Activated gamma-delta T cell treated with anti-CD3 and anti-CD28 coated beads, Interleukin-2, amount 50 U/mL, for 16 hours (primary cell): ENCODE measurements around the gene ENGASE.

ENCODE experiments used
- DNase-seq: peaks from one replicate; pipeline ENCODE4 v3.0.0-alpha.2; 2020; ENCODE audit warnings: low read depth

ENGASE gene

DNA sequence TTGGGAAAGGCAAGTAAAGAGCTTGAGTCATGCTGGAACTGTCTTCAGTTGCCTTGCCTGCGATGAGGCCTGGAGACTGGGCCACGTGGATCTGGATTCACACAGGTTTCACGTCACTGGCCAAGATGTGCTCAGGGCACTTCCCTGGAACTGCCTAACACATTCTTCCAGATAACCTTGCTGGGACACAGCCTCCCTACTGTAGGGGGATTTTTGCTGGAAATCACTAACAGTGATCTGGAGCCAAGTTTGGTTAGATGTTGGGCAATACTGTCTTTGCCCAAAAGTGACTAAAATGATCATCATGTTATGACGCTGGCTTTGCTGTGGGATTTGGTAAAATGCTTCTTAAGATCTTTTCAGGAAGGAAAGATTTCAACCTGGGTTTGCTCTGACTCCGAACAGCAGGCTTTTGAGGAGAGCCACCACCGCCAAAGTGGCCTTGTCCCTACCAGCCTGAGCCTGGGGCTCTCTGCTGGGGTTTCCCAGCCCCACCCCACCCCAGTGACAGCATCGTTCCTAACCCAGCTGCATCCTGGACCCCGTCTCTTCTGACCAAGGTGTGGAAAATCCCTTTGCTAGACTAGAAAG is 36.0 kb upstream of the ENGASE start:
- no peak for DNase-seq

DNA sequence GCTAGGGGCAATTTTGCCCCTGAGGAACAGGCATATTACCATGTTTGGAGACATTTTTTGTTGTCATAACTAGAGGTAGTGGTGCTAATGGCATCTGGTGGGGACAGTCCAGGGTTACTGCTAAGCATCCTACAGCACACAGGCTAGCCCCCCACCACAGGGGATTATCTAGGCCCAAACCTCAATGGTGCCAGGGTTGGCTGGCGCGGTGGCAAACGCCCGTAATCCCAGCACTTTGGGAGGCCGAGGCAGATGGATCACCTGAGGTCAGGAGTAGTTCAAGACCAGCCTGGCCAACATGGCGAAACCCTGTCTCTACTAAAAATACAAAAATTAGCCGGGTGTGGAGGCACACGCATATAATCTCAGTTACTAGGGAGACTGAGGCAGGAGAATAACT is 35.5 kb upstream of the ENGASE start:
- DNase-seq: no peak

DNA sequence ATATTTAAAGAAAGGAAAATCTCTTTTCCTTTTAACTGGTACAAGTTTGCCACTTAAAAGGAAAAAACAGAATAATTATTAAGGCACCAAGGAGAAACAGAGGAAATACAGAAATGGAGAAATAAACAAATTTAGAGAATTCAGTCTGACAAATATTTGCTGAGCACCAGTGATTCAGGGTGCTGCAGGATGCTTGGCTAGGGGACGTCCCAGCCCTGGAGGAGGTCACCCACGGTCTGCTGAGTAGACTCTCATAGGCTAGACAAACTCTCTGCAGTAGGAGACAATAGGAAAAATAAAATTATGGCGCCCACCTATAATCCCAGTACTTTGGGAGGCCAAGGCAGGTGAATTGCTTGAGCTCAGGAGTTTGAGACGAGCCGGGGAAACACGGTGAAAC is 34.7 kb upstream of the ENGASE start:
- DNase-seq: no peak

DNA sequence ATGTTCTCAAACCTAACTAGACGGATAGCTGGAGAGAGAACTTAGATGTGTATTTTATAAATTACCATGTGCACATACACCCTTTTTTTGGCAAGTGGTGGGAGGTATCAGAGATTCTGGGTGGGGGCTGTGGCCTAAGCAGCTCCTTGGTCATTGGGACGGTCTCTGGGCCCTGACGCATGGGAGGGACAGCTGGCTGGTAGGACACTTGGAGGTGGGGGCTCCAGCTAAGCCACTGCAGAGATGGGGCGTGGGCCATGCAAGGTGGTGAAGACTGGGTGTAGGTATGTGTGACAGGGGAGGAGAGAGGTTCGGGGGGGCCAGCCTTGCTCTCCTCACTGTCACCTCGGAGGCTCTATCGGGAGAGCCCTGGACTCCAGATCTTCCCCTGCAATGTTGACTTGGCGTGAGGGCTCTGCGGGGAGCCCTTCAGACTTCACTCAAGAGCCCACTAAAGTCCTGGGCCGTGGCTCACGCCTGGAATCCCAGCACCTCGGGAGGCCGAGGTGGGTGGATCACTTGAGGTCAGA is 33.5 kb upstream of the ENGASE start:
- no peak for DNase-seq

DNA sequence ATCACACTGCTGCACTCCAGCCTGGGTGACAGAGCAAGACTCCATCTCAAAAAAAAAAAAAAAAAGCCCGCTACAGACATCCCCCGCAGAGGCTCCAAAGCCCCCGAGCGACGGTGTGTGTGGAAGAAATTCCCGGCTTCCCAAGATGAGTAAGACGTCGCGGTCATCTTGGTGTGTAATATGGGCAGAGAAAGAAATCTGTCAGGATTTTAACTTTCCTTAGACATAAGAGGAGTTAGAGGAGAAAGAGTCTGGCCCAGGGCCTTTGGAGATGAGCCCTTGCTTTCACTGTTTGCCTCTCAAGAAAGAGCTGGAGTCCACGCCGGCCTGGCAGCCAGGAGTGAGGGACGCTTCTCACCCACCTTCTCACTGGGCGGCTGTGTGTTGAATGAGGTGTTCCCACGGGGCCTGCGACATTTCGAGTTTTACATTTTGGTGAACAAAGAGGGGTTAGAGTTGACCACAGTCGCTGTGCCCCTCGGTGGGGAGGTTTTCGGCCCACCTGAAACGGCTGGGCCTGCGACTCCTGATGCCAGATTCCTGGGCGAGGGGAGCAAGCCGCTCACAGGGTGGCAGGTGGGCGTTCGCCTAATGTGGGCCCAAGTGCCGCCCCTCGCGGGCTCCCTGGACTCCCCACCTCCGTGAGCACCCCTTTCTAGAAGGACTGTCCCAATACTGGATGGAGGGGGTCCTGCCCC is 32.8 kb upstream of the ENGASE start:
- DNase-seq: no peak

DNA sequence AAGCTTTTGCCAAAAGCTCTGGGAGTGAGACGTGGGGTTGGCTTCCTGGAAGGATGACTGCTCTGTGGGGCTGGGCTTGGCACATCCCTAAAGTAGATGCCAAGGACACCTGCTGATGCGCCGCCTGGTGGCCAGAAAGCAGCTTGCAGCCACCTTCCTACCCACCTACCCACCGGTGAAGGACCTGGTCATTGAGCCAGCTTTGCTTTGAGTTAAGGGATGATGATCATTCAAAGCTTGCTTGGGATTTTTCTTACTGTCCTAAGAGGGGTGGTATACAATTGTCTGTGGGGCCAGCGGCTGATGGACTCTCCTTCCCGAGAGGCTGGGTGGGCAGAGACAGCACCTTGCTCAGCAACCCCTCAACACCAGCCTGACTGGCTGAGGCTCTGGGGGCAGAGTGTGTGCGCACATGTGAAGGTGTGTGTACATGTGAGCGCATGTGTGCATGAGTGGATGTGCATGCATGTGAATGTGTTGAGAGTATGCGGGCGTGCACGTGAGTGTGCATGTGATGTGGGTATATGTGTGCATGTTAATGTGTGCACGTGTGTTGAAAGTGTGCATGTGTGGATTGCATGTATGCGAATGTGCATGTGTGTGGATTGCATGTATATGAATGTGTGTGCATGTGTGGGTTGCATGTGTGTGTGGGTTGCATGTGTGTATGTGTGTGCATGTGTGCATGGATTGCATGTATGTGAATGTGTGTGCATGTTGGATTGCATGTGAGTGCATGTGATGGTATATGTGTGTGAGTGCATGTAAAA is 32.0 kb upstream of the ENGASE start:
- peak; percentile 40 for DNase-seq

DNA sequence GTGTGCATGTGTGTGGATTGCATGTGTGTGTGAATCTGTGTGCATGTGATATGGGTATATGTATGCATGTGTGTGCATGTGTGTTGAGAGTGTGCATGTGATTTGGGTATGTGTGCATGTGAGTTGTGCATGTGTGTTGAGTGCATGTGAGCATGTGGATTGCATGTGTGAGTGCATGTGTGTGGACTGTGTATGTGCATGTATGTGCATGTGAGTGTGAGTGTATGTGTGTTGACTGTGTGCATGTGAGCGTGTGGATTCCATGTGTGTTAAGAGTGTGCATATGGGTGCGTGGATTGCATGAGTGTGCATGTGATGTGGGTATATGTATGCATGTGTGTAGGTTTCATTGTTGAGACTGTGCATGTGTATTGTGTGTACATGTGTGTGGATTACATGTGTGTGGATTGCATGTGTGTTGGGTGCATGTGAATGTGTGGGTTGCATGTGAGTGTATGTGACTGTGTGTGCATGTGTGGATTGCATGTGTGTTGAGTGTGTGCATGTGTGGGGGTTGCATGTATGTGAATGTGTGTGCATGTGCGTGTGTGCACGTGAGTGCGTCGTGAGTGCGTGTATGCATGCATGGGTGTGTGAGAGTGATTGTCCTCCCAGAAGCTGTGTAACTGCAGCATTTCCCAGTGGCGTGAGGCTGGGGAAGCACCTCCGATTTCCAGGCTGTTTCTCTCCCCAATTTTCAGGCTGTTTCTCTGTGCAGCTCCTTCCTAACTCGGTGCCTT is 31.3 kb upstream of the ENGASE start:
- DNase-seq: no peak

DNA sequence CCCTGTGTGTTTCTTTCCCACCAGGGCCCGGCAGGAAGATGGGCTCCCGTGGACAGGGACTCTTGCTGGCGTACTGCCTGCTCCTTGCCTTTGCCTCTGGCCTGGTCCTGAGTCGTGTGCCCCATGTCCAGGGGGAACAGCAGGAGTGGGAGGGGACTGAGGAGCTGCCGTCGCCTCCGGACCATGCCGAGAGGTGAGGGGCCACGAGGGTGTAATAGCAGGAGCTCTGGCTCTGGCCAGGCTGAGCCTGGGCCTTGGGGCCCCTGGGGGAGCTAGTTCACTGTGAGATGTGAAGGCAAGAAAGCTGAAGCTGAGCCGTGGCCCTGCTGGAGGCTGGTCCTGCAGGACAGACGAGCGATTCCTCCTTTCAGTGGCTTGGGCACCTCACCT is 30.7 kb upstream of the ENGASE start:
- DNase-seq: no peak

DNA sequence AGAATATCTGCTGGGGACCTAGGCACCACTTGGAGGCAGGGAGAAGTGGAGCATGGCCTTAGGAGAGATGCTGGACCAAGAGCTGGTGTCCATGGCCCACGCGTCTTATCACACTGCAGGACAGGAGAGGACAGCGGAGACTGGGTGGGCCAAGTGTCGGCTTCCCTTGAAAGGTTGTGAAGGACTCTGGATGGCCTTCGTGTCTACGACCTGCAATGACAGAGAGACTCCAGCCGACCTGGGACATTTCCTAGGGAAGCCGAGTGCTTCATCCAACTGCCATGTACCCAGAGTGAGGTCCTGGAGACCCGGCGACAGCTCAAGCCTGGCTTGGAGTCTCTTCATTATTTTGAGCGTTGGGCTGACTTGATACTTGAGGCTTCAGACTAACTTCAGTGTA is 30.2 kb upstream of the ENGASE start:
- no peak for DNase-seq

DNA sequence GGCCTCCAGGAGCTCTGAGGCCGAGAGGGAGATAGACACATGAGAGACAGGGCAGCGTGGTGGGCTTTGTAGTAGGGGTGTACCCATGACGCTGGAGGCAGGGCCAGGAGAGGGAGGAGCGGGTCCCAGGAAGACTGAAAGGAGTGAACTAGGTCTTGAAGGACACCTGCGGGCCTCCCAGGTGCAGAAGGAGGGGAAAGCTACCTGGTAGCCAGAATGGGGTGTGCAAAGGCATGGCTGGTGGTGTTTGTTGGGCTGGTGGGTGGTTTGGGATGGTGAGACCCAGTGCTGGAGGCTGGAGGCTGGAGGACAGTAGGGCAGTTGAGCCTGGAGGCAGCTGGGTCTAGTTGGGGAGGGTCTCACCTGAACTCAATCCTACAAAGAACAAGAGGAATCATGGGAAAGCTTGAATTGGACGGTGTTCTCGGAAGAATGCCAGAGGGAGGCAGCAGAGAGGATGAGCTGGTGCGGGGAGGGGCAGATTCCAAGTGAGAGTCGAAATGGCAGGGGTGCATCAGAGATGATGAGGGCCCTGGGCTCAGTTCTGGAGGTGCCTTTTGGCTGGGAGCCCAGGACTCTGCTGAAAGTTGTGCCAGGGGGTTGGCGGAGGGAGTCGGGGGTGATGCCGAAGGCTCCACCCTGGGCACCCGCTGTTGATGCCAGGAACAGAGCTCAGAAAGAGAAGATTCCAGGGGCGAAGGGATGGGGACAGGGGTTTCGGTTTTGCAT is 29.5 kb upstream of the ENGASE start:
- no peak for DNase-seq

DNA sequence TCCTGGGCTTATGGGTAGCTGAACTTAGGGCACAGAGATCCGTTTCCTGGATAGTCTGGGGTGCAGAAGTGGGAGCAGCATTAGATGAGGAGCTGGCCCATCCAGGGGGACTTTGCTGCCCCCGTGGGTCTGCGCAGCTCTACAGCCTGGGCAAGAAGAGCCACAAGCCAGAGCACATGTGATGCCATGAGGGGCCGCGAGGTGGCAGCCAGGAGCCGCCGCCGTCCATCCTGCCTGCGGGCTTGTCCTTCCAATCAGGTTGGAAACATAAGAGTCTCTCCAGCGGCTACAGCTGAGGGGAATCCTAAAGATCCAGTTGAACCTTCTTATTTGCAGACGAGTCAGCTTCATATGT is 28.8 kb upstream of the ENGASE start:
- DNase-seq: peak; percentile 48

DNA sequence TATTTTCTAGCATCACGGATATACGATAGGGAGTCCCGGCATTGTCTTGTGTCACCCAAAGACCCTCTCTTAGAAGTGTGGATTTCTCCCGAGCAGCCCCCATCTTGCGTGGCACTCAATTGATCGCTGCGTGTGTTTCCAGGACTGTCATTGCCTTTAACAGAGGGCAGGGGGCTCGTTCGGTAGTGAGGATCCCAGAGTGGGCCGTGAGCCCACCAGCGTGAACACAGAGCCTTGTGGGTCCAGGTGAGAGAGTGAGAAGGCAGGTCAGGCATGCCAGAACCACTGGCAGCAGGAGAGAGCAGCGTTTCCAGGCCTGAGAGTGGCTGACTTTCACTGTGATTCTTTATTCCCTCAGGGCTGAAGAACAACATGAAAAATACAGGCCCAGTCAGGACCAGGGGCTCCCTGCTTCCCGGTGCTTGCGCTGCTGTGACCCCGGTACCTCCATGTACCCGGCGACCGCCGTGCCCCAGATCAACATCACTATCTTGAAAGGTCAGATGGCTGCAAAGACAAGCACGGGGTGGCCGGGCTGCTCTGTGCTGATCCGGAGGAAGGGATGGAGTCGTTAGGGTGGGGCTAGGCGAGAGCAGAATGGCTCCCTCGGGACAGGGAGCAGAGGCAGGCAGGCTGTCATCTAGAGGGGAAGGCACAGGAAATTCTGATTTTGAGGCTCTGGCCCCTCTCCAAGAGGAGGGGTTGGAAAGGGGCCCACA is 28.3 kb upstream of the ENGASE start:
- DNase-seq: no peak

DNA sequence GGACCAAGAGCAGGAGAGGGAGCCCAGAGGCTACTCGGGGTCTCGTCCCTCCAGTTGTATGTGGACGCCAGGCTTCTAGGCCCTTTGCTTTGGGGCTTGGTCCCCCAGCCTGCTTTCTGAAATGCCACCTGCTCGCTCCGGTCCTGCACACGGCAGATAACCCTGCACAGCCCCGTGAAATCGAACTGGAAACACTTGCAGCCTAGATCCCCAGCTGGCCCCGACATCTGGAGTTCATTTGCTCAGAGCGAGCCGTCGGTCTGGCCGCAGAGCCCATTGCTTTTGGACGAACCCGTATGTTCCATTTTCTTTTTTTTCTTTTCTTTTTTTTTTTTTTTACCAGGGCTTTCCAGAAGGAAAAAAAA is 27.7 kb upstream of the ENGASE start:
- no peak for DNase-seq

DNA sequence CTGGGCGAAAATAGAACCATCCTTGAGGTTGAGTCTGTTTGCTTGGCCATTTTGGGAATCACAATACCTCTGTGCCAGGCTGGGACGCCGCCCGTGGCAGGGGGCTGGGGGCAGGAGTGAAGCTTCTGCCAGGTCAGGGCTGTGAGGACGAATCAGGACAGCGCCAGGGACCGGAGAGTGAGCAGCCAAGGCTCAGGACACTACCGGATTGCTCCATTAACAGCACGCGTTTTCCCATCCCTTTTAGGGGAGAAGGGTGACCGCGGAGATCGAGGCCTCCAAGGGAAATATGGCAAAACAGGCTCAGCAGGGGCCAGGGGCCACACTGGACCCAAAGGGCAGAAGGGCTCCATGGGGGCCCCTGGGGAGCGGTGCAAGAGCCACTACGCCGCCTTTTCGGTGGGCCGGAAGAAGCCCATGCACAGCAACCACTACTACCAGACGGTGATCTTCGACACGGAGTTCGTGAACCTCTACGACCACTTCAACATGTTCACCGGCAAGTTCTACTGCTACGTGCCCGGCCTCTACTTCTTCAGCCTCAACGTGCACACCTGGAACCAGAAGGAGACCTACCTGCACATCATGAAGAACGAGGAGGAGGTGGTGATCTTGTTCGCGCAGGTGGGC is 27.2 kb upstream of the ENGASE start:
- DNase-seq: no peak

DNA sequence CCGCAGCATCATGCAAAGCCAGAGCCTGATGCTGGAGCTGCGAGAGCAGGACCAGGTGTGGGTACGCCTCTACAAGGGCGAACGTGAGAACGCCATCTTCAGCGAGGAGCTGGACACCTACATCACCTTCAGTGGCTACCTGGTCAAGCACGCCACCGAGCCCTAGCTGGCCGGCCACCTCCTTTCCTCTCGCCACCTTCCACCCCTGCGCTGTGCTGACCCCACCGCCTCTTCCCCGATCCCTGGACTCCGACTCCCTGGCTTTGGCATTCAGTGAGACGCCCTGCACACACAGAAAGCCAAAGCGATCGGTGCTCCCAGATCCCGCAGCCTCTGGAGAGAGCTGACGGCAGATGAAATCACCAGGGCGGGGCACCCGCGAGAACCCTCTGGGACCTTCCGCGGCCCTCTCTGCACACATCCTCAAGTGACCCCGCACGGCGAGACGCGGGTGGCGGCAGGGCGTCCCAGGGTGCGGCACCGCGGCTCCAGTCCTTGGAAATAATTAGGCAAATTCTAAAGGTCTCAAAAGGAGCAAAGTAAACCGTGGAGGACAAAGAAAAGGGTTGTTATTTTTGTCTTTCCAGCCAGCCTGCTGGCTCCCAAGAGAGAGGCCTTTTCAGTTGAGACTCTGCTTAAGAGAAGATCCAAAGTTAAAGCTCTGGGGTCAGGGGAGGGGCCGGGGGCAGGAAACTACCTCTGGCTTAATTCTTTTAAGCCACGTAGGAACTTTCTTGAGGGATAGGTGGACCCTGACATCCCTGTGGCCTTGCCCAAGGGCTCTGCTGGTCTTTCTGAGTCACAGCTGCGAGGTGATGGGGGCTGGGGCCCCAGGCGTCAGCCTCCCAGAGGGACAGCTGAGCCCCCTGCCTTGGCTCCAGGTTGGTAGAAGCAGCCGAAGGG is 26.4 kb upstream of the ENGASE start:
- DNase-seq: no peak

DNA sequence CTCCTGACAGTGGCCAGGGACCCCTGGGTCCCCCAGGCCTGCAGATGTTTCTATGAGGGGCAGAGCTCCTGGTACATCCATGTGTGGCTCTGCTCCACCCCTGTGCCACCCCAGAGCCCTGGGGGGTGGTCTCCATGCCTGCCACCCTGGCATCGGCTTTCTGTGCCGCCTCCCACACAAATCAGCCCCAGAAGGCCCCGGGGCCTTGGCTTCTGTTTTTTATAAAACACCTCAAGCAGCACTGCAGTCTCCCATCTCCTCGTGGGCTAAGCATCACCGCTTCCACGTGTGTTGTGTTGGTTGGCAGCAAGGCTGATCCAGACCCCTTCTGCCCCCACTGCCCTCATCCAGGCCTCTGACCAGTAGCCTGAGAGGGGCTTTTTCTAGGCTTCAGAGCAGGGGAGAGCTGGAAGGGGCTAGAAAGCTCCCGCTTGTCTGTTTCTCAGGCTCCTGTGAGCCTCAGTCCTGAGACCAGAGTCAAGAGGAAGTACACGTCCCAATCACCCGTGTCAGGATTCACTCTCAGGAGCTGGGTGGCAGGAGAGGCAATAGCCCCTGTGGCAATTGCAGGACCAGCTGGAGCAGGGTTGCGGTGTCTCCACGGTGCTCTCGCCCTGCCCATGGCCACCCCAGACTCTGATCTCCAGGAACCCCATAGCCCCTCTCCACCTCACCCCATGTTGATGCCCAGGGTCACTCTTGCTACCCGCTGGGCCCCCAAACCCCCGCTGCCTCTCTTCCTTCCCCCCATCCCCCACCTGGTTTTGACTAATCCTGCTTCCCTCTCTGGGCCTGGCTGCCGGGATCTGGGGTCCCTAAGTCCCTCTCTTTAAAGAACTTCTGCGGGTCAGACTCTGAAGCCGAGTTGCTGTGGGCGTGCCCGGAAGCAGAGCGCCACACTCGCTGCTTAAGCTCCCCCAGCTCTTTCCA is 25.5 kb upstream of the ENGASE start:
- no peak for DNase-seq

DNA sequence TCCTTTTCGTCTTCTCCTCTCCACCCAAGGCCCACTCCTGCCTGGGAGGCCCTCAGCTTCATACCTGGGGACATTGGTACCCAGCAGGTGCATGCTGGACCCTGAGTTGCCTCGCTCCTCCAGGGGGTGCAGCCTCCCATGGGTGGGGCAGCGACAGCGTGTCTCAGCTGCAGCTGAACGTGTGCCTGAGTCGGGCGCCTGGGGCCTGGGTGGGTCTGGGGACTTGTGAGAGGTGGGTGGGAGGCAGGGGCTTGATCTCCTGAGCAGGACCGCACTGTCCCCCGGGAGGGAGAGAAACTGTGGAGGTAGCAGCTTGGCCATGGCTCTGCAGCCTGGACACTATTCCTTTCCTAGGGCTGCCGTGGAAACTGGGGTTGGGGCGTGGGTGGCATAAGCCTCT is 24.8 kb upstream of the ENGASE start:
- no peak for DNase-seq

DNA sequence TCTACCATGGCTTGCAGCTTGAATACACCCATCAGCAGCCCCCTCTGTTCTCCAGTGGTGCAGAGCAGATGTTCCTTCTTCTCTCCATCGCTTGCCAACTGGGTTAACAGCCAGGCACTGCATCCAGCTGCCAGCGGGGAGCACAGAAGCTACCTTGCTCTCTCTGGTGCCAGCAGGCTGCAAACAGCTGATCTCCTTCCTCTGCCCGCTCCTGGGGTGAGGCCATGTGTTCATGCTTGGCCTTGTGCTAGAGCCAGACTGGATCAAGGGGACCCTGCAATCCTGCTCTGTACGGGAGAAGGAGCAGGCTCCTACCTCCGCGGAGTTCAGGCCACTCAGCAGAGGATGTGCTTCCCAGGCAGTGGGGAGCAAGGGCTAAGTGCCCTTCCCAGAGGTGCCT is 24.1 kb upstream of the ENGASE start:
- no peak for DNase-seq

DNA sequence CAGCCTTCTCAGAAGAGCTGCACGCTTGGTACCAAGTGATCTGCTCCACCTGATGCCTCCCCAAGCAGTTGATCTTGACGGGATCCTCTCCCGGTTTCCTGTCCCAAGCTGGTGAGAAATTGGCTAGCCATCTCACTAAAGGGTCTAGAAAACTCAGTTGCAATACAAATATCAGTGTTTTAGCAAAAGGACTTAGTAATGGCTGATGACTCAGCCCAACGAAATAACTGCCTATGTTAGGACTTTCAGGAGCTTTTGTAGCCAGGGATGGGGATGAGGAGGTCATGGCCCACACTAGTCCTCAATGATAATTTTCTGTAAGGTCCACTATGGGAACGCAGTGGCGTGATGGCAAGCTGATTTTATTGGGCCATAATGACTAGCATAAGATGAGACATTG is 23.3 kb upstream of the ENGASE start:
- no peak for DNase-seq
